NCI-H526 (cell line): Measurements from ENCODE around the gene MRPL14.
"Not testable (repeated sequence)": the region's sequence is repeated elsewhere in the genome, so short reads cannot be mapped to it uniquely, and the experiment has no call there.

ENCODE experiments used
- DNase-seq, 2 experiments: peaks; one replicate each; lab custom pipeline; 2025; lab: John Stamatoyannopoulos, UW

The MRPL14 gene

DNA sequence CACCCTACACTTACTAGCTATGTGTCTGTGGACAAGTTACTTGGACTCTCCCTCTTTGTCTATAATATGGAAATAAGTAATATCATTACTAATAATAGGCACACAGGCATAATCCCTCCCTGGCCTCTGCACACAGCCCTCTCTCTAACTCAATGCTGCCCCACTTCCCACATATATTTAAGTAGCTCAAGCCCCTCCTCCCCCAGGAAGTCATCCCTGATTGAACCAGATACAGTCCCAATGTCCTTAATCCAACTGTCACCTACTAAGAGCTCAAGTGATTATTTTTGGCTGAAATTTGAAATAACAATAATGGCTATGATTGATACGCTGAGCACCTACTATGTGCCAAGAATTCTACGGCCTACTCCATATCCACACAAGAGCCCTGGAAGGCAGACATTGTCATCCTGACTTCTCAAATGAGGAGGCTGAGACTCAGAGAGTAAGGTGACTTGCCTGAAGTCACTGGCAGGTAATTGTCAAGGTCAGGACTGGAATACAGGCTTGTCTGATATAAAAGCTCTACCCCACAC is 29.4 kb downstream of the MRPL14 start:
- no peak for DNase-seq

DNA sequence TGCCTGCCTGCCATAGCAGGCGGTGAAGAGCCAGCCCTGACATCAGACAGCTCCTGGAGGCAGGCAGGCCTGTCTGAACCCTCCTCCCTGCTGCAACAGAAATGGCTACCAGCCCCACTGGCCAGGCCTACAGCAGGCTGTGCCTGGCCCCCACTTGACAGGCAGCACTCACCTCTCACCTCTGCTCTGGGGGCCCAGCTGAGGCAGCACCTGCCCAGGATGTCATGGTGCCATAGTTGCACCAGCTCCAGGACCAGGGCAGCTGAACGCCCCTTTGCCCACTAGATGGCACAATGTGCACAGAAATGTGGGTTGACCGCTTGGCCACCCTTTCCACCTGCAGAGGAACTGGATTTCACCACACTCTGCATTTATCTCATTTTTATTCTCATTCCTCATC is 30.6 kb downstream of the MRPL14 start:
- peak in 1 of 2 experiments; percentile 80 for DNase-seq

DNA sequence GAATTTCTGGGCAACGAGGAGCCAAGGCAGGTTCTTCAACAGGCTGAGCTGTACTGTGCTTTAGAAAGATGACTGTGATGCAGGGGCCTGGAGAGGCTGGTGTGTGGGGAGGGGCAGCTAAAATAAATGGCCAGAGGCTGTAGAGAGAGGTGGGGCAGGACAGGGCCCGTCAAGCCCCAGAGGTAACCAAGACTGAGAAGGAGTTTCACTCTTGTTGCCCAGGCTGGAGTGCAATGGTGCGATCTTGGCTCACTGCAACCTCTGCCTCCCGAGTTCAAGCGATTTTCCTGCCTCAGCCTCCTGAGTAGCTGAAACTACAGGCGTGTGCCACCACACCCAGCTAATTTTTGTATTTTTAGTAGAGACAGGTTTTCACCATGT is 32.0 kb downstream of the MRPL14 start:
- DNase-seq, result not testable (repeated sequence)

DNA sequence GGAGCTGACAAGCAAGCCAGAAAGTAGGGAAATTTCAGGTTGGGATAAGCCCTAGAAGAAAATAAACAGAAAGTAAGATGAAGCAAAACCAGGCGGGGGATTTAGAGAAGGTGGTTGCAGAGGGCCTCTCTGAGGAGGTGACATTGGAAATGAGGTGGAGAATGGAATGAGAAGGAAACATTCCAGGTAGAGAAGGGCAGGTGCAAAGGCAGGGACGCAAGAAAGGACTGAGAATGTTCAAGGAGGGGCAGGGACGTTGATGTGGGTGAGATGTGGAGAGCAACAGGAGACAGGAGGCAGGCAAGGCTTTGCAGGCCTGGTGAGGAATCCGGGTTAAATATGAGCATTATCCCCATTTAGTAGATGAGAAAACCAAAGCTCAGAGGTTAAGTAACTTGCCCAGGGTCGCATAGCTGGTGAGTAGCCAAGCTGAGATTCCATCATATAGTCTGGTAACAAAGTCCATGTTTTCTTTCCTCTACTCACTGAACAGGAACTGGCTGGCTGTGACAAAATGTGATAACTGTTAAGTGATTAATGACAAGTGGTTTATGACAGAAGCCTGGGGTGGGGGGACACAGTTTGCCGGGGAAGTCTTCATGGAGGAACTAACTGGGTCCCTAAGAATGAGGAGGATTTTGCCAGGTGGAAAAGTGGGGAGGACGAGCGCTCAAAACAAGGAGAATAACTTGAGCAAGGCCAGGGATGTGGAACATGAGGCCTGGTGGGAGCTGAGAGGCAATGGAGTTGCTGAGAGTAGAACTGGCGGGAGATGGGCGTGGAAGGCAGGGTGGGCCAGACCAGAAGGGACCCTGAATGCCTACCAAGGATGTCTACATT is 32.6 kb downstream of the MRPL14 start:
- DNase-seq, result no peak

DNA sequence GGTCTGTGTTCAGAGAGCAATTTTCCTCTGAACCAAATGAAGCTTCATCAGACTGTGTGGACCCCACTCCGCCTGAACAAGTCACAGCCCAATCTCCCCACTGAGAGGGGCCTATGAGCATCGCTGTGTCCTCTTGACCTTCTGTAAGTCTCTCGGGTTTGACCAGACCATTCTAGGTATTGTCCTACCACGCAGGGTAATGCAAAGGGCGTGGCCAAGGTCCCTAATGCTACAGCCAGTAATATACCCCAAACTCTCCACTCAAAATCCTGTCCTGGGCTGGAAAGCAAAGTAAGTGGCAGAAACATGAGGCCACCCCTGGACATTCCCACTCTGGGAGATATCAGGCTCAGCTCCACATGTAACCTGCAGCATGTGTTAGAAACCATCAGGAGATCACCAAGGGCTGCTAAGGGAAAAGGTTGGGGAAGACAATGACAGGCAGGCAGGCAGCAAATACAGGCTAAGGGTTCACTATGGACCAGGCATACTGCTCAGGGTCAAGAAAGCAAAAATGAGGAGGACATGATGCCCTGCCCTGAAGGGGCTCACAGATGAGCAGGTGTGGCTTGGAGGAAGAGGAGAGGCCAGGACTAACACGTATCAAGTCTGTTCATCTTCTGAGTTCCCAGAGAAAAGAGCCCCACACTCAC is 33.4 kb downstream of the MRPL14 start:
- no peak for DNase-seq

DNA sequence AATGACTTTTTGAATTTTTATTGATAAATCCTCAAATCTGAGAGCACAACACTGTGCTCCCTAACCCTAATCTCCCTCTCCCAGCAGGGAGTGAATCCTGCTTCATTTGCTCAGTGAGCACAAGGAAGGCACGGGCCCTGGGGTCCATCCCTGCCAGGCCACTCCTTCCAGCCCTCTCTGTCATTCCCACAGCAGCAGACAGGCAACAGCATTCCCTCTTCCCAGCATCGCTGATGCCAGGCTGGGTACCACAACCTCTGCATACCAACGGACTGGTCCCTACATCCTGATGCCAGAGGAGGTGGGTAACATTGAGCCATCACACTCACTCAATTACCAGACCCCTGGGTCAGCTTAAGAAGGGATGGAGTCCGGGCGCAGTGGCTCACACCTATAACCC is 34.2 kb downstream of the MRPL14 start:
- no peak for DNase-seq

DNA sequence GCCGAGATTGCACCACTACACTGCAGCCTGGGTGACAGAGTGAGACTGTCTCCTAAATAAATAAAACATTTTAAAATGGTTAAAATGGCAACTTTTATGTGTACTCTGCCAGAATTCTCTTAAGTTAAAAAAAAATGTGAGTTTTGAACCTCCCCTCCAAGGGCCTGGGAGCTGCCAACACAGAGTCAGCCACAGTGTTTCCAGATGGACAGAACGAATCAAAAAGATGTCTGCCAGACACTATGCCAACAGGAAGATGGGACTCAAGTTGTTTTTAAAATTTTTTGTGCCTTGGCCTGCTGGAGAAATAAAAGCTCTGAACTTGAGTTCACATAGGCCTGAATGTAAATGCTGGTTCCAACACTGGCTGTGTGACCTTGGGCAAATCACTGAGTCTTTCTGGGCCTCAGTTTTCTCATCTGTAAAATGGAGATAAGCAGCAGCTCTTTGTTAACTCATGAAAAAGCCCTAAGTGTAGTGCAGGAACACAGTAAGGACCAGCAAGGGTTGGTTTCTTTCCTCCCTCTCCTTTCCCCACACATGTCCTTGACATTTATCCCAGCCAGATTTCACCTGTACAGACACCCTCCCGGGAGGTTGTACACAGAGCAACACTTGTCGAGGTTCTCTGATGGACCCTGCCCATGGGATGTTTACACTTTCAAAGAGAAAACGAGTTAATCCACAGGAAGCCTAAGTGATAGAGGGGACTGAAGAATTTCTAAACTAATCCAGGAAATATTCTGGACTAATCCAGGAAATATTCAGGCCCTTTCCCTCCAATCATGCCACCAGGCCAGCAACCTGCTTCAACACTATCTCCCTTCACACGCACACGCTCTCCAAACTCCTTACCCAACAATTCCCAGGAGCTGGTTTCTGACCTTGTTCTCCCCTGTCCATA is 35.0 kb downstream of the MRPL14 start:
- no peak for DNase-seq

DNA sequence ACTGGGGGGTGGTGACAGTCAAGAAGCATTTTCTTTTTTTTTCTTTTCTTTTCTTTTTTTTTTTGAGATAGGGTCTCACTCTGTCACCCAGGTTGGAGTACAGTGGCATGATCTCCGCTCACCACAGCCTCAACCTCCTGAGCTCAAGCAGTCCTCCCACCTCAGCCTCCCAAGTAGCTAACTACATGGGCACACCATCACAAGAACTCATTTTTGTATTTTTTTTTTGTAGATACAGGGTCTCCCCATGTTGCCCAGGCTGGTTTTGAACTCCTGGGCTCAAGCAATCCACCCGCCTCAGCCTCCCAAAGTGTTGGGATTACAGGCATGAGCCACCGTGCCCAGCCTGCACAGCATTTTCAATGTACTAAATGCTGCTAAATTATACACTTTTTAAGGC is 35.9 kb downstream of the MRPL14 start:
- not testable (repeated sequence) for DNase-seq

DNA sequence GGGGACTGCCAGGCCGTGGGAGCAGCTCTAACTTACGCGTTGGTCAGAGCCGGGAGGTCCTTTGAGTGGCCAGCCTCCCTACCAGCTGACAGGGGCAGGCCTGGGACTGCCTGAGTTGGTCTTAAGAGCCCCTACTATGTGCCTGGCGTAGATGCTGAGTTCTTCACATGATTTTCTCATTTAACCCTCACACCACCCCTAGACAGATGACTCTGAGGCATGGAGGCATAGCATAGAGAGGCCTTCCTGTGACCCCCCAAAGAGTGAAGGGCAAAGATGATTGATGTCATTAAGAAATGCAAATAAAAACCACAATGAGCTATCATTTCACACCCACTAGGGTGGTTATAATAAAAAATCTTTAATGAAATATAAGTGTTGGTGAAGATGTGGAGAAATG is 36.8 kb downstream of the MRPL14 start:
- DNase-seq, result no peak

DNA sequence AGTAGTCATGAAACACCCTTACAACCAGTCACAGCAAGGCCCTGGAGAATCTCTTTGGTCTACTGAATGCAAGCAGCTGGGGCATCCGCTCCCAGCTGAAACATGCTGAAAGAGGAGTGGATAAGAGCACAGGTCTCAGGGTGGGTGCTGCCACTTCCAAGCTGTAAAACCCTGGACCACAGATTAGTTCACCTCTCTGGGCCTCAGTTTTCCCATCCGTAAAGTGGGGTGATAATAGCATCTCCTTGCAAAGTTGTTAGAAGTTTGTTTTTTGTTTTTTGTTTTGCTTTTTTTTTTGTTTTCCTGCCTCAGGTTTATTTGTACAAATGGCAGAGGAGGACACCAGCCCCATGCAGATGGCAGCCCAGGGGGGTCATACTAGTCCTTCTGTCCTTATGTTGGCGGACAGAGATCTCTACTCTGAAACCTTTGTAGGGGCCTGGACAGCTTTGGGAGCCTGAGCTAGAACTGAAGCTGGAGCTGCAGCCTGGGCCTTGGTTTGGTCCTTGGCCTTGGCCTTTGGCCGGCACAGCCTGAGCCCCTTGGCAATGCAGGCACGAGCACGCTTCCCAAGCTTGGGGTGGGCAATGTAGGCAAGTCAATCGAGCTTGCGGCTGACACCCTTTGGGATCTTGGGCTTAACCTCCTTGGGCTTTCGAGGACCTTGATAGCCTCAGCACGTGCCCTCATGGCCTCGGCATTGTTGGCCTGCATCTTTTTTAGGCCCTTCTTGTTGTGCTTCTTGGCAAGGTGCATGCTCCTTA is 38.2 kb downstream of the MRPL14 start:
- DNase-seq, result no peak

DNA sequence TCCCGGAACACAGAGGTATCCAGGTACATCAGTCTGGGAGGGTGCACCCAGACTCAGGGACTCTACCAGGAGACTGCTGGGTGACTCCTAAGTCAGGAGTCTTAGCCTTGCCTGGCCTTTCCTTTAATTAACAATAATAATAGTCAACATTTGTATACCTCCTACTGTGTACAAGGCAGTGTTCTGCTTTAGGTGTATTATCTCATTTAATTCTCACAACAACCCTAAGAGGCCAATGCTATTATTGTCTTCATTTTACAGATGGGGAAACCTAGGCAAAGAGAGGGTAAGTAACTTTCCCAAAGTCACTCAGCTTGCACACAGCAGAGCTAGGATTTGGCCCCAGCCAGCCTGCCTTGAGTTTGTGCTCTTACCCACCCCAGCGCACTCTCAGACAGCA is 39.6 kb downstream of the MRPL14 start:
- DNase-seq, result no peak

DNA sequence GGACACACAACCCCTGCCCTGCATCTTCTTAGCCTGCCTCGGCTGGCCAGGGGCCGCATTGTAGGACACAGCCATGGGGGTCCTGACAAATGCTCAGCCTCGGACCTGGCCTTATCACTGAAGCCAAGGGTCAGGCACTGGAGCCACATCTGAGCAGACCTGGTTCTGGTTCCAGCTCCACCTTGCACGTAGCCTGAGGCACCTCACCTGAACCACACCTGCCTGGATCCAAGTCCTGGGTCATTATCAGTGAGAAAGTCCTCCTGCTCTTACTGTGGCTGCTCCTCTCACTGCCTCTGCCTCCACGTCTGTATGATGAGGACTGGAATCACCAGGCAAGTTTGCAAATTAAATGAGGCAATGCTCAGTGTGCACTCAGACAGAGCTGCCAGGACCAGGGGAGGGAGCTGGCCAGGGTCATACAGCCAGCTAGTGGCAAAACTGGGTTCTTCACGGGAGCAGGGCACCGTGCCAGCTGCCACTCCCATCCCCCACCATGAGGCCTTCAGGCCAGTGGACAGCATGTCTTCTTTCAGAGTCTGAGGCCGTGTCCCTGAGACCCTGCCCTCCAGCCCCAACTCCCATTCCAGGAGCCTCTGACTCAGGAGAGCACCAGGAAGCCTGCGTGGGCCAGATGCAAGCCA is 40.2 kb downstream of the MRPL14 start:
- DNase-seq, result peak; percentile 27 to 54

DNA sequence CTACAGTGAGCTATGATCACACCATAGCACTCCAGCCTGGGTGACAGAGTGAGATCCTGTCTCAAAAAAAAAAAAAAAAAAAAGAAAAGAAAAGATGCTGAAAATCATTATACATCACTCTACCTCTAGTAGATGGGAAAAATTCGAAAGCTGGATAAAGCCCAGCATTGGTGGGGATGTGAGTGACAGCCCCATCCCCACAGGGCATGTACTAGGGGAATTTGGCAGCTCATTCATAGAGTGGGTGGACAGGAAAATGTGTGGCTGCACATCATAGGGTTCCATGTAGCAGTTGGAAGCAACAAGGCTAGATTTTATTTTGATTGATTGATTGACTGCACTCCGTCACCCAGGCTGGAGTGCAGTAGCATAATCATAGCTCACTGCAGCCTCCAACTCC is 42.0 kb downstream of the MRPL14 start:
- no peak for DNase-seq

DNA sequence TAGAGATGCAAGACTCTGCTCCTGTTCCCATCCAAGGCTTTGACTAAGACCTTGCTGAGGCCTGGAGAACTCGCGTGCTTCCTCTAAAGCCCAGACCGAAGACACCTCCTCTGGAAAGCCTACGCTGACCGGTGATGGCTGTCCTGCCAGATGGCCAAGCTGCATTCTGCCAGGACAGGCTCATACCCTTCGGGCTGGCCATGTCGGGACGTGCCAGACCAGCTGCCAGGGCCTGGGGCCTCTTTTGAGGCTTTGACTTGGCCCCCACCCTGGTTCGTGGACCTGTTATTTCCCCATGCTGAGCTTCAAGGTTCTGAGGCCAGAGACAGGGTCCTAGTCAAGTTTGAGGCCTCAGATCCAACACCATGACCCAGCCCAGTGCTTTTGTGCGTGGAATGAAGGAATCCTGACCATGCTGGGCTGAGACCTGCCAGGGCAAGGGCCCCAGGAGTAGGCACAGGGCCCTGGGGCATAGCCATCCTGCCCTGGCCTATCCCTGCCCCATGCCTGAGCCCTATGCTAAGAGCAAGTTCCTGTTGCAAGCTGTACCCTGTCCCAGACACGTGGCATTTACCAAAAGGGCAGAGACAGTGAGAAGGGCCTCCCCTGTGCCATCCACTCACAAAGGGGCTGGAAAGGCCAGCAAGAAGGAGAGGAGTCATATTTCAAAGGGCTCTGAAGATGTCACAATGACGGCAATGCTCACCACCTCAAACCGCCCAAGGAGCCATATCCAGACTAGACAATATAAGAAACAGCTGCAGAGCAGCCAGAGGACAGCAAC is 42.8 kb downstream of the MRPL14 start:
- DNase-seq, result no peak

DNA sequence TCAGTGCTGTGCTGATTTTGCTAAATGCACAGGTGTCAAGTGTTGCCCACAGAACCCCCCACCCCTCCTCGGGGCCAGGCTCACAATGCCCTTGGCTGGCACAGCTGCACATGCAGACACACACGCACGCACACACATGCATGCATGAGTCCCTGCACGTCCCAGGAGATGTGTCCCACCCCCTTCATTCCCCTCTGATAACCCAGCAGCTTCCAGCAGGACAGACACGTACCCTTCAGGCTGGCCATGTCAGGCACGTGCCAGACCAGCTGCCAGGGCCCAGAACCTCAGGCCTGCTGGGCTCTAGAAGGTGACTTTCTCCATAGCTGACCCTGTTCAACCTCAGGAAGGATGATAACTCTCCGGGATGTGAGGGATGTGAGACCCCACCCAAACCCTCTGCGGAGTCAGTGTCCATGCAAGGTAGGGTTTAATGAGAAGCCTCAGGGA is 44.4 kb downstream of the MRPL14 start:
- no peak for DNase-seq

DNA sequence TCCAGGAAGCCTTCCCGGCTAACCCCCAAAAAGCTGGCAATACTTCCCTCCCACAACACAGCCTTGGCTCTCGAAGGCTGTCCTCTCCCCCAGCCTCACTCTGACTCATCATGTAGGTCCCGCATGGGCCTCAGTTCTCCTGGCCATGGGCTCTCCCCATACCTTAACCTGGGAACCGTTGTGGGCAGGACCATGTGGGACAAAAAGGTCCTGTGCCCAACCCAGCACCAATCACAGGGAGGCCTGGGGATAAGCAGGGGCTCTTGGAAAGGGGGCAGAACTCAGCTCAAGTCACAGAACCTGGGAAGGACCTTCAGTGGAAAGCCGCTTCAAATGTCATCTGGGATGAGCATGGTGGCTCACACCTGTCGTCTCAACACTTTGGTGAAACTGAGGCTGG is 45.5 kb downstream of the MRPL14 start:
- no peak for DNase-seq

DNA sequence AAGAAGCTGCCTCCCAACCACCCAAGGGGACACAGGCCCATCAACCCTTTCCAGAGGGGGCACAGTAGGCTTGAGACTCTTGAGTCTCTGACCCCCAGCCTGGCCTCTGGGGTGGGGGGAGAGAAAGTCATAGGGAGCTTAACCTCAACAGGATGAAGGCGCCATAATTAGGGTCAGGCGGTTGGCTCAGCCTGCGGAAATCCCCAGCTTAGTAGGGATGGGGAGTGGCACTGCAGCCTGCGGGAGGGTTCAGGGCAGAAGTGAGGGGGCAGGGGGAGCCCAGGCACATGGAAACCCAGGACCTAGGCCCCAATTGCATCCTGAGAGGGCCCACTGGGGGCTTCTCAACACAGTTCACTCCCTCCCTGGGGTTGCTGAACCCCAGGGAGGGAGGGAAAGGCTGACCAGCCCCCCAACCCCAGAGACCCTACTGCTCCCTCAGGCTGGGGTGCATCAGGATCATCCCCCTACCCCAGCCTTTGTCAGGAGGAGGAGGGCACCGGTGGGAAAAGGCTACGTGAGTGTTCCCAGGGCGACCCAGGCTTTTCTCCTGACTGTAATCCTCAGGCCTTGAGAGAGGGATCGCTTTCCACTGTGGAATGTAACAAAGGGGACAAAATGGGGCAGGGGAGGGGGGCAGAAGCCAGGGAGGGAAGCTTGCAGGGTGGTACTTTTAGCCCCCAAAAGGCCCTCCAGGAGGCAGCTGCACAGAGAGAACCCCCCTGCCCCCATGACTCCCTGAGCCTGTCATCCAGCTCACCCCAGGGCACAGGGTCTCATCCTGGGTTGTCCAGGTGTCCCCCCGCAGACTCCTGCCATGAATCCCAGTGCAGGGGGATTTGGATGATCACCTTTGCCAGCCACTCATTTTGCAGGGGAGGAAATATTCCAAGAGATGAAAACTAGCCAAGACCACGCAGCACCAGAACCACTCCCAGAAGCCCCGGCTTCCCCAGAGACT is 46.4 kb downstream of the MRPL14 start:
- DNase-seq, result no peak

DNA sequence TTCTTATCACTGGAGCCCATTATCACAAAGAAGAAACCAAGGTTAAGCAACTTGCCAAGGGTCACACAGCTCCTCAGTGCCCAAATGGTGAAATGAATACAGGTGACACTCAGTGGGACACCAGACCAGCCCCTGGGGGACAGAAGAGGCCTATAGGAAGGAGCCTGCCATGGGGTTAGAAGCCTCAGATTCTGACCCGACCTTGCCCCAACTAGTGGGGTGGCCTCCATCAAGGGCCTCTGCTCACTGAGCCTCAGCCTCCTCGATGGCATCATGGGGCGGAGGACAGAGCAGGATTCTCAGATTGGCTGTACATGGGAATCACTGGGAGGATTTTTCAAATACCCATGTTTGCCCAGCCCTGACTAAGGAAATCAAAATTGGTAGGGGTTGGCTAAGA is 47.6 kb downstream of the MRPL14 start:
- no peak for DNase-seq
